ENCODE results near the gene NOS1AP.

Gene NOS1AP

DNA sequence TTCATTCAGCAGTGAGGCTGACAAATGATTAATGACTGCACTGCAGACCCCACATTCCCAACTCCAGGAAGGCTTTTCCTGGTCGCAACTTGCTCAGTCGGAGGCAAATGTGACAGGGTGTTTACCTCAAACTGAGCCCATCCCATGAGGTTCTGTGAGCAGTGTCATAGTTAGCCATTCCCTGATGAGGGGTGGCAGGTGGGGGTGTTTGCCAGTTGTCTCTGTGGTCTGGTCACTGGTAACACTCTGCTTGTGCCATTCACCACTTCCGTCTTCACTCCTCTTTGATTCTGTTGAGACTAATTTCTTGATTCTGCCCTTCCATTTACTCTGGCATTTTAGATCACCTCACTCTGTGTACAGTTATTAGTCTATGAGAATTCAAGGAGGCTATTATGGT lies 73.5 kb downstream of the NOS1AP start:
- H3K27ac ChIP-seq = no peak overlapping the region
- DNase-seq = no peak

DNA sequence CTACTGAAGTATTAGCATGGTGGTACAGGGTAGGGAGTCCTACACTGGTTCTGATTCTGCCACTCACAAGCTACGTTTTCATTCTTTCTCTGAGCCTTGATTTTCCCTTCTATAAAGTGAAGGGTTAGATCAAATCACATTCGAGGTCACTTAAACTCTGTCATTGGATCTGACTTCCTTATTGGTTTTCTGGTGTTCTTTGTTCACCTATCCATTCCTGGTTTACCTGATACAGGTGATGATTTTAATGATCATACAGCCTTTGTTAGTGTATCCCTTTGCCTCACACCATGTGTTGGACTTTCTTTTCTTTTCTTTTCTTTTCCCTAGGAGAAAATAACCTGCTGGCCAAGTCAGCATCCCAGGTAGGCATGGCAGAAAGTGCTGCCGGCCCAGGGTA lies 74.8 kb downstream of the NOS1AP start:
- H3K27me3 ChIP-seq (ENCODE audit: insufficient read depth, low read depth, severe bottlenecking) = no peaks in the 10 kb centered on the region
- H3K36me3 ChIP-seq = no peaks in the 10 kb centered on the region
- DNase-seq = no peak
- H3K27ac ChIP-seq = no peak overlapping the region
- no peaks in the 10 kb centered on the region for H3K9me3 ChIP-seq (ENCODE audit: severe bottlenecking)
- no peak overlapping the region for H3K4me3 ChIP-seq (ENCODE audit: low read depth, low read length)
- TF ChIP-seq, protein P1, sequence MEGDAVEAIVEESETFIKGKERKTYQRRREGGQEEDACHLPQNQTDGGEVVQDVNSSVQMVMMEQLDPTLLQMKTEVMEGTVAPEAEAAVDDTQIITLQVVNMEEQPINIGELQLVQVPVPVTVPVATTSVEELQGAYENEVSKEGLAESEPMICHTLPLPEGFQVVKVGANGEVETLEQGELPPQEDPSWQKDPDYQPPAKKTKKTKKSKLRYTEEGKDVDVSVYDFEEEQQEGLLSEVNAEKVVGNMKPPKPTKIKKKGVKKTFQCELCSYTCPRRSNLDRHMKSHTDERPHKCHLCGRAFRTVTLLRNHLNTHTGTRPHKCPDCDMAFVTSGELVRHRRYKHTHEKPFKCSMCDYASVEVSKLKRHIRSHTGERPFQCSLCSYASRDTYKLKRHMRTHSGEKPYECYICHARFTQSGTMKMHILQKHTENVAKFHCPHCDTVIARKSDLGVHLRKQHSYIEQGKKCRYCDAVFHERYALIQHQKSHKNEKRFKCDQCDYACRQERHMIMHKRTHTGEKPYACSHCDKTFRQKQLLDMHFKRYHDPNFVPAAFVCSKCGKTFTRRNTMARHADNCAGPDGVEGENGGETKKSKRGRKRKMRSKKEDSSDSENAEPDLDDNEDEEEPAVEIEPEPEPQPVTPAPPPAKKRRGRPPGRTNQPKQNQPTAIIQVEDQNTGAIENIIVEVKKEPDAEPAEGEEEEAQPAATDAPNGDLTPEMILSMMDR (IDR thresholded peaks at IDR 0.05; ENCODE audit: low read depth, low read length) = no peak

More for the DNA sequence above, 73.5 kb downstream of the NOS1AP start:
- TF ChIP-seq, protein P1 (IDR thresholded peaks at IDR 0.05; ENCODE audit: low read depth, low read length) = no peak
- Histone ChIP-seq H3K27me3 (ENCODE audit: insufficient read depth, low read depth, severe bottlenecking) (no peaks in the 10 kb centered on the region), H3K9me3 (ENCODE audit: severe bottlenecking) (no peaks in the 10 kb centered on the region), H3K4me3 (ENCODE audit: low read depth, low read length) (no peak overlapping the region), H3K36me3 (no peaks in the 10 kb centered on the region; the same call in 1 of the 2 replicates)

DNA sequence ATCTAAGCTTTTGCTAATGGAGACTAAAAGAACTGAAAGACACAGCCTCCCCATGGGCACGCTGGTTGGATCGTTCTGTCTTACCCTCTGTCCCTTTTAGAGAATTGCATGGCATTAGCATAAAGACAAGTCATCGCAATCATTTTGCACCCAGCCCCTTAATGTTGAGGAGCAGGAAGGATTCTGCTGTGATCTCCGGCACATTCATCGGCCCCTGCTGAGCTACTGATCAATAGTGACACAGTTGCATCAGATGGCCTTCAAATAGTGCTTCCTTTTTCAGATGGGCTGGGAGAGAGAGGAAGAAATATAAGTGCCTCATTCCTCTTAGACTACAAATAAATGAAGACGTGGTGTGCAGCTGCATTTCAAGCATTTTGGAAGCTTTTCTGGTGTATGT lies 75.4 kb downstream of the NOS1AP start:
- no peaks in the 10 kb centered on the region for H3K27me3 ChIP-seq (ENCODE audit: insufficient read depth, low read depth, severe bottlenecking)
- H3K4me3 ChIP-seq (ENCODE audit: low read depth, low read length) = no peak overlapping the region
- no peak overlapping the region for H3K27ac ChIP-seq
- H3K9me3 ChIP-seq (ENCODE audit: severe bottlenecking) = no peaks in the 10 kb centered on the region
- no peak for DNase-seq
- H3K36me3 ChIP-seq = no peaks in the 10 kb centered on the region
- TF ChIP-seq, protein P1 (IDR thresholded peaks at IDR 0.05; ENCODE audit: low read depth, low read length) = no peak

DNA sequence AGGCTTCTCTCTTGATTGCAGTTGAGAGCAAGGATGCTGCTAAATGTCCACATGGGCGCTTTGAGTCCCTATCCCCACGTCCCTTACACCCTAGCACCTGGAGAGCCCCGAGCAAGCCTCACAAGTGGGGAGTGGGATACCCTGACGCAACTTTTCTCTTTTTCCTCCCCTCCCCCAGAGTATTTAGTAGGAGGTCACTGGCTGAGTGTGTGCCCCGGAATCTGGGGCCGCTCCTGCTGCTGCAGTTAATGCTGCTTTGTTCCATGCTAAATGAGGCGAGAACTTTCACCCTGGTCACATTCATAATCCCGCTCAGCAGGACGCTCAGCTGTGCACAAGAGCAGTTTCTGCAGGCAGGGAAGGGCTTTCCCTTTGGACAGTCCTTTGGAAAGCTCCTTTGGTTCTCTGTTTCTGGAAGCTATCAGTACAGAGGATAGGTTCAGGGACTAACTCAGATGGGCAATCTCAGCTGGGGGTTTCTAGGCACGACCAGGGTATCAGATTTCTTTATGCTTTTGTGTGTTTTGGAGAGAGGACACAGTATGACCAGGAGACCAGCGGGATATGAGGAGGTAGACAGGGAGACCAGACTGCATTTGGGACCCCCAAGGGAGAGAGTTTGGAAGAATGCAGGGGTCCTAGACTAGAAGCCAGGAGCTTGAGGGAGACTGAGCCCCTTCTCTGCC lies 75.9 kb downstream of the NOS1AP start:
- no peaks in the 10 kb centered on the region for H3K27me3 ChIP-seq (ENCODE audit: insufficient read depth, low read depth, severe bottlenecking)
- DNase-seq = peak; percentile 90
- no peak overlapping the region for H3K4me3 ChIP-seq (ENCODE audit: low read depth, low read length)
- no peaks in the 10 kb centered on the region for H3K9me3 ChIP-seq (ENCODE audit: severe bottlenecking)
- no peaks in the 10 kb centered on the region for H3K36me3 ChIP-seq
- no peak overlapping the region for H3K27ac ChIP-seq
- TF ChIP-seq, protein P1 (IDR thresholded peaks at IDR 0.05; ENCODE audit: low read depth, low read length) = no peak

DNA sequence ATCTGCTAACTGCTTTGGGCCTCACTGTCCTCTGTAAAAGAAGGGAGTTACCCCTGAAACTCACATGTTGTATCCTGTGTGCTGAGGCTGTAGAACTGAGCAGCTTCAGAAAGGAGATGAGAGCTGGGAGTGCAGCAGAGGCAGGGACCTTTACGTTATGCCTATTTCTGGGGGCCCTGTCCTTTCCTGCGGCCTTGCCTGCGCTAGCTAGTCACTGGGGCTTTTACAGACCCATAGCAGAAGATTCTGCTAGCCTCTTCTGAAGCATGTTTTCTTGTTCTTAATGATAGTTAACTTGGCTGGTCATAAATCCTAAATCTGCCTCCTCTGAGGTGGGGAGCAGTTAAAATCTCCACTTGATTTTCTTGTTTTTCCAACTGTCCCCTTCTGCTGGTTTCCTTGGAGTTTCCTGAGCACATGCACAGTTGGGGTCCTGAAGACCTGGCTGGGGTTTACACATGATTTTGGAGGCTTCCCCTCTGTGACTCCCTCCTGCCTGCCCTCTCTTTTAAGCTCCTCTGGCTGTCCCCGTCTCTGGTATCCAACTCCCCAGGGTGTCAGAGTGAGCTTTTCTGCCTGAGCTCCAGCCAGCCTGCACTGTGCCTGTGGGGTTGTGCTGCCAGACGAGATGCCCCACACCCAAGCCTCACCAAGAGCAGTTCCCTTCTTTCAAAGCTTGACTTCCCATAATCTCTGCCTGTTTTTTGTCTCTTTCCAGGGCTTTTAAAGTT lies 76.6 kb downstream of the NOS1AP start:
- DNase-seq = peak; percentile 50
- Histone ChIP-seq H3K4me3 (ENCODE audit: low read depth, low read length) (no peak overlapping the region), H3K9me3 (ENCODE audit: severe bottlenecking) (no peaks in the 10 kb centered on the region), H3K27me3 (ENCODE audit: insufficient read depth, low read depth, severe bottlenecking) (no peaks in the 10 kb centered on the region), H3K36me3 (no peaks in the 10 kb centered on the region), H3K27ac (no peak overlapping the region)
- TF ChIP-seq, protein P1 (IDR thresholded peaks at IDR 0.05; ENCODE audit: low read depth, low read length) = no peak
